ENCODE results near the gene HMBS. TPM values are rescaled to one million over a fixed set of nuclear protein-coding genes. Genes with fewer than 3 reads are reported as not detected.

Gene HMBS
- total and polyA plus RNA-seq, 2 experiments from 2014 or later = 101 to 107 TPM

DNA sequence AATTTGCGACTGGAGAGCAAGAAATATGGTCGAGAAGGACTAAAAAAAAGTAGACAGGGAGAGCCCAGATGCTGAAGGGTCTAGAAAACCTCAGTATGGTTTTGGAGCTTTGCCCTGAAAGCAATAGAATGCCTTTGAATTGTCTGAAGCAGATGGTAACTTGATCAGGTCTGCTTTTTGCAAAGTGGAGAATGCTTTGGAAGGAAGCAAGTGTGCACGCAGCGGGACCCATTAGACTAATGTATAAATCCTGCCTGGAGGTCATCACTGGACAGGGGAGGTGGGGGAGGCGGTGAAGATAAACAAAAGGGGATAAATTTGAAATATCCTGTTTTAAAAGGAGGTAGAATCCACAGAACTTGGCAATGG is 35.9 kb downstream of the HMBS start:
- no peaks in the 10 kb centered on the region for H3K9me2 ChIP-seq (ENCODE audit: insufficient read depth)
- DNase-seq (ENCODE audit: low spot score) = no peak
- no peak; the same call in 2 of the 3 replicates for ATAC-seq
- peaks cover 15% of the 10 kb centered on the region for H3K4me1 ChIP-seq (ENCODE audit: insufficient read depth)
- no peak overlapping the region for H3K27ac ChIP-seq (ENCODE audit: low read depth)
- no peaks in the 10 kb centered on the region for H3K27me3 ChIP-seq (ENCODE audit: insufficient read depth)
- peaks cover 11% of the 10 kb centered on the region; the same call in 1 of the 2 replicates for H4K20me1 ChIP-seq (replicated peaks; ENCODE audit: insufficient read depth)
- Mint-ChIP-seq H3K36me3 (ENCODE audit: low read depth) (peaks cover 12% of the 10 kb centered on the region), H3K4me3 (peak overlapping the region; percentile 94), H3K27ac (peak overlapping the region; percentile 93; the same call in 1 of the 2 replicates), H3K27me3 (ENCODE audit: insufficient read depth, low read depth, poor library complexity) (peaks cover 15% of the 10 kb centered on the region), H3K9me3 (no peaks in the 10 kb centered on the region), H3K4me1 (peaks cover 18% of the 10 kb centered on the region)
- H3K4me2 ChIP-seq = peak overlapping the region; percentile 80
- H3K4me3 ChIP-seq = peak overlapping the region; percentile 62
- peak overlapping the region; percentile 89; the same call in 1 of the 2 replicates for H2AFZ ChIP-seq
- peaks cover 11% of the 10 kb centered on the region; the same call in 1 of the 2 replicates for H3F3A ChIP-seq (replicated peaks; ENCODE audit: low read depth)
- H3K36me3 ChIP-seq (ENCODE audit: insufficient read depth) = no peaks in the 10 kb centered on the region
- TF ChIP-seq, protein P1, sequence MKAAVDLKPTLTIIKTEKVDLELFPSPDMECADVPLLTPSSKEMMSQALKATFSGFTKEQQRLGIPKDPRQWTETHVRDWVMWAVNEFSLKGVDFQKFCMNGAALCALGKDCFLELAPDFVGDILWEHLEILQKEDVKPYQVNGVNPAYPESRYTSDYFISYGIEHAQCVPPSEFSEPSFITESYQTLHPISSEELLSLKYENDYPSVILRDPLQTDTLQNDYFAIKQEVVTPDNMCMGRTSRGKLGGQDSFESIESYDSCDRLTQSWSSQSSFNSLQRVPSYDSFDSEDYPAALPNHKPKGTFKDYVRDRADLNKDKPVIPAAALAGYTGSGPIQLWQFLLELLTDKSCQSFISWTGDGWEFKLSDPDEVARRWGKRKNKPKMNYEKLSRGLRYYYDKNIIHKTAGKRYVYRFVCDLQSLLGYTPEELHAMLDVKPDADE (IDR thresholded peaks at IDR 0.05) = no peak
- TF ChIP-seq REST (IDR thresholded peaks at IDR 0.05; ENCODE audit: unreplicated experiment) (no peak), EZH2 (IDR thresholded peaks at IDR 0.05; ENCODE audit: low read depth, unreplicated experiment) (no peak), ZNF331 (CRISPR knock-in tag; IDR thresholded peaks at IDR 0.05; ENCODE audit: low read depth) (no peak), STAT1 (IDR thresholded peaks at IDR 0.05; ENCODE audit: unreplicated experiment) (no peak), ZNF114 (CRISPR knock-in tag; IDR thresholded peaks at IDR 0.05) (no peak), NANOG (IDR thresholded peaks at IDR 0.05; ENCODE audit: borderline replicate concordance) (no peak), CREB1 (CRISPR knock-in tag; IDR thresholded peaks at IDR 0.05; ENCODE audit: low read depth) (no peak), EZH2phosphoT487 (IDR thresholded peaks at IDR 0.05; ENCODE audit: unreplicated experiment) (no peak), JUNB (IDR thresholded peaks at IDR 0.05; ENCODE audit: unreplicated experiment) (no peak), CTCF (conservative IDR thresholded peaks at IDR 0.05; ENCODE audit: low read depth in 2 of 2) (no peak), POLR2AphosphoS5 (IDR thresholded peaks at IDR 0.05; ENCODE audit: low read depth) (no peak)
- TF ChIP-seq, protein P2, sequence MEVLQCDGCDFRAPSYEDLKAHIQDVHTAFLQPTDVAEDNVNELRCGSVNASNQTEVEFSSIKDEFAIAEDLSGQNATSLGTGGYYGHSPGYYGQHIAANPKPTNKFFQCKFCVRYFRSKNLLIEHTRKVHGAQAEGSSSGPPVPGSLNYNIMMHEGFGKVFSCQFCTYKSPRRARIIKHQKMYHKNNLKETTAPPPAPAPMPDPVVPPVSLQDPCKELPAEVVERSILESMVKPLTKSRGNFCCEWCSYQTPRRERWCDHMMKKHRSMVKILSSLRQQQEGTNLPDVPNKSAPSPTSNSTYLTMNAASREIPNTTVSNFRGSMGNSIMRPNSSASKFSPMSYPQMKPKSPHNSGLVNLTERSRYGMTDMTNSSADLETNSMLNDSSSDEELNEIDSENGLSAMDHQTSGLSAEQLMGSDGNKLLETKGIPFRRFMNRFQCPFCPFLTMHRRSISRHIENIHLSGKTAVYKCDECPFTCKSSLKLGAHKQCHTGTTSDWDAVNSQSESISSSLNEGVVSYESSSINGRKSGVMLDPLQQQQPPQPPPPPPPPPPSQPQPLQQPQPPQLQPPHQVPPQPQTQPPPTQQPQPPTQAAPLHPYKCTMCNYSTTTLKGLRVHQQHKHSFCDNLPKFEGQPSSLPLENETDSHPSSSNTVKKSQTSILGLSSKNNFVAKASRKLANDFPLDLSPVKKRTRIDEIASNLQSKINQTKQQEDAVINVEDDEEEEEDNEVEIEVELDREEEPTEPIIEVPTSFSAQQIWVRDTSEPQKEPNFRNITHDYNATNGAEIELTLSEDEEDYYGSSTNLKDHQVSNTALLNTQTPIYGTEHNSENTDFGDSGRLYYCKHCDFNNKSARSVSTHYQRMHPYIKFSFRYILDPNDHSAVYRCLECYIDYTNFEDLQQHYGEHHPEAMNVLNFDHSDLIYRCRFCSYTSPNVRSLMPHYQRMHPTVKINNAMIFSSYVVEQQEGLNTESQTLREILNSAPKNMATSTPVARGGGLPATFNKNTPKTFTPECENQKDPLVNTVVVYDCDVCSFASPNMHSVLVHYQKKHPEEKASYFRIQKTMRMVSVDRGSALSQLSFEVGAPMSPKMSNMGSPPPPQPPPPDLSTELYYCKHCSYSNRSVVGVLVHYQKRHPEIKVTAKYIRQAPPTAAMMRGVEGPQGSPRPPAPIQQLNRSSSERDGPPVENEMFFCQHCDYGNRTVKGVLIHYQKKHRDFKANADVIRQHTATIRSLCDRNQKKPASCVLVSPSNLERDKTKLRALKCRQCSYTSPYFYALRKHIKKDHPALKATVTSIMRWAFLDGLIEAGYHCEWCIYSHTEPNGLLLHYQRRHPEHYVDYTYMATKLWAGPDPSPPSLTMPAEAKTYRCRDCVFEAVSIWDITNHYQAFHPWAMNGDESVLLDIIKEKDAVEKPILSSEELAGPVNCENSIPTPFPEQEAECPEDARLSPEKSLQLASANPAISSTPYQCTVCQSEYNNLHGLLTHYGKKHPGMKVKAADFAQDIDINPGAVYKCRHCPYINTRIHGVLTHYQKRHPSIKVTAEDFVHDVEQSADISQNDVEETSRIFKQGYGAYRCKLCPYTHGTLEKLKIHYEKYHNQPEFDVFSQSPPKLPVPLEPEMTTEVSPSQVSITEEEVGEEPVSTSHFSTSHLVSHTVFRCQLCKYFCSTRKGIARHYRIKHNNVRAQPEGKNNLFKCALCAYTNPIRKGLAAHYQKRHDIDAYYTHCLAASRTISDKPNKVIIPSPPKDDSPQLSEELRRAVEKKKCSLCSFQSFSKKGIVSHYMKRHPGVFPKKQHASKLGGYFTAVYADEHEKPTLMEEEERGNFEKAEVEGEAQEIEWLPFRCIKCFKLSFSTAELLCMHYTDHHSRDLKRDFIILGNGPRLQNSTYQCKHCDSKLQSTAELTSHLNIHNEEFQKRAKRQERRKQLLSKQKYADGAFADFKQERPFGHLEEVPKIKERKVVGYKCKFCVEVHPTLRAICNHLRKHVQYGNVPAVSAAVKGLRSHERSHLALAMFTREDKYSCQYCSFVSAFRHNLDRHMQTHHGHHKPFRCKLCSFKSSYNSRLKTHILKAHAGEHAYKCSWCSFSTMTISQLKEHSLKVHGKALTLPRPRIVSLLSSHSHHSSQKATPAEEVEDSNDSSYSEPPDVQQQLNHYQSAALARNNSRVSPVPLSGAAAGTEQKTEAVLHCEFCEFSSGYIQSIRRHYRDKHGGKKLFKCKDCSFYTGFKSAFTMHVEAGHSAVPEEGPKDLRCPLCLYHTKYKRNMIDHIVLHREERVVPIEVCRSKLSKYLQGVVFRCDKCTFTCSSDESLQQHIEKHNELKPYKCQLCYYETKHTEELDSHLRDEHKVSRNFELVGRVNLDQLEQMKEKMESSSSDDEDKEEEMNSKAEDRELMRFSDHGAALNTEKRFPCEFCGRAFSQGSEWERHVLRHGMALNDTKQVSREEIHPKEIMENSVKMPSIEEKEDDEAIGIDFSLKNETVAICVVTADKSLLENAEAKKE (CRISPR knock-in tag; IDR thresholded peaks at IDR 0.05) = no peak
- peaks cover 31% of the 10 kb centered on the region for H3K79me2 ChIP-seq (replicated peaks; ENCODE audit: insufficient read depth)

All from GM23338 (cell line).